Keratinocyte (primary cell): Measurements from ENCODE around the gene AIG1. TPM values are rescaled to one million over a fixed set of nuclear protein-coding genes. Genes with fewer than 3 reads are reported as not detected.

Experiments used
- DNase-seq: peaks from one replicate; pipeline ENCODE4 v3.0.0-alpha.2; 2011; ENCODE audit warnings: low read depth, missing footprints, low spot score
- FAIRE-seq: peaks from 2 replicates; lab custom pipeline; 2011; peaks lifted over from hg19 to GRCh38; lab: Jason Lieb, UNC
- H2AFZ ChIP-seq: 2 replicates; pipeline ENCODE4 v1.6.0; 2012; ENCODE audit warnings: low read length, control low read depth, inconsistent platforms; ENCODE audit not compliant: control insufficient read depth
- H3K27ac ChIP-seq: 2 replicates; pipeline ENCODE4 v1.5.1; 2011; ENCODE audit warnings: low read length; ENCODE audit not compliant: control insufficient read depth, insufficient read depth
- H3K27me3 ChIP-seq: 3 replicates; pipeline ENCODE4 v1.6.0; 2011; ENCODE audit warnings: low read length; ENCODE audit not compliant: control insufficient read depth, insufficient read depth; ENCODE audit errors: extremely low read depth
- H3K36me3 ChIP-seq, 2 experiments: 2 replicates in 1 of 2; 3 replicates in 1 of 2; pipeline ENCODE4 v1.5.1; 2011; ENCODE audit warnings: low read length in 2 of 2, mild to moderate bottlenecking in 1 of 2; ENCODE audit not compliant: control insufficient read depth in 2 of 2, insufficient read depth in 2 of 2; ENCODE audit errors: extremely low read depth in 1 of 2
- H3K4me1 ChIP-seq: 3 replicates; pipeline ENCODE4 v1.5.1; 2011; ENCODE audit warnings: low read length; ENCODE audit not compliant: control insufficient read depth, insufficient read depth; ENCODE audit errors: extremely low read depth
- H3K4me2 ChIP-seq: 3 replicates; pipeline ENCODE4 v1.6.0; 2011; ENCODE audit warnings: low read depth, low read length; ENCODE audit not compliant: control insufficient read depth, insufficient read depth; ENCODE audit errors: extremely low read depth
- H3K4me3 ChIP-seq, 3 experiments: fragments of 200-600 bp in 1 of 3; sonication (generic) in 1 of 3; 2 replicates in 2 of 3; 3 replicates in 1 of 3; pipeline ENCODE4 v1.5.1; 2011 to 2016; ENCODE audit warnings: low read length in 3 of 3, mild to moderate bottlenecking in 3 of 3, control low read depth in 2 of 3, inconsistent platforms in 1 of 3, low read depth in 1 of 3, mixed read lengths in 1 of 3, mixed run types in 1 of 3, moderate library complexity in 1 of 3; ENCODE audit not compliant: control insufficient read depth in 2 of 3, insufficient read depth in 2 of 3; ENCODE audit errors: extremely low read depth in 1 of 3
- H3K79me2 ChIP-seq: 2 replicates; pipeline ENCODE4 v1.6.0; 2012; ENCODE audit warnings: low read length; ENCODE audit not compliant: control insufficient read depth, insufficient read depth
- H3K9ac ChIP-seq: 3 replicates; pipeline ENCODE4 v1.6.0; 2011; ENCODE audit warnings: low read length; ENCODE audit not compliant: control insufficient read depth, insufficient read depth; ENCODE audit errors: extremely low read depth
- H3K9me1 ChIP-seq: 3 replicates; pipeline ENCODE4 v1.6.0; 2011; ENCODE audit warnings: low read length; ENCODE audit not compliant: control insufficient read depth, insufficient read depth; ENCODE audit errors: extremely low read depth
- H3K9me3 ChIP-seq: 2 replicates; pipeline ENCODE4 v1.5.1; 2012; ENCODE audit warnings: low read depth, low read length; ENCODE audit not compliant: control insufficient read depth
- H4K20me1 ChIP-seq: 3 replicates; pipeline ENCODE4 v1.6.0; 2011; ENCODE audit warnings: low read length; ENCODE audit not compliant: control insufficient read depth, insufficient read depth; ENCODE audit errors: extremely low read depth
- CTCF ChIP-seq, 3 experiments: IDR thresholded peaks in 1 of 3; conservative IDR thresholded peaks in 1 of 3; optimal IDR thresholded peaks in 1 of 3; 2 replicates in 2 of 3; 3 replicates in 1 of 3; pipeline versions ENCODE3 to v1.5.1; 2011; ENCODE audit warnings: low read length in 3 of 3, mild to moderate bottlenecking in 3 of 3, moderate library complexity in 2 of 3, control low read depth in 1 of 3, inconsistent platforms in 1 of 3; ENCODE audit not compliant: insufficient read depth in 2 of 3; ENCODE audit errors: extremely low read depth in 1 of 3
- EZH2 ChIP-seq: IDR thresholded peaks from one replicate; pipeline ENCODE4 v1.6.1; 2012; ENCODE audit warnings: inconsistent platforms, mild to moderate bottlenecking, low read length, moderate library complexity
- dilution Hi-C: fragments of 300-500 bp; cut with MboI; formaldehyde crosslinking; loops from one replicate; pipeline ENCODE4 v1.7.0; 2020; ENCODE audit warnings: low sequenced_read_pairs; ENCODE audit not compliant: extremely low pct_ligation_motif_present
- polyA plus RNA-seq, 5 experiments: library from polyadenylated mRNA; depleted of rRNA in 3 of 5; stranded (reverse) in 3 of 5; stranded (forward) in 1 of 5; unstranded in 1 of 5; fragments of >200 nt; gene quantifications; 1 replicate in 1 of 5; 2 replicates in 3 of 5; 3 replicates in 1 of 5; pipeline versions ENCODE4 v1.2.1 to v1.2.3, GENCODE V29; 2011 to 2012; ENCODE audit warnings: missing spikeins in 2 of 5, low read depth in 1 of 5, low replicate concordance in 1 of 5

AIG1 gene
- polyA plus RNA-seq, 1 donor (not counting 4 experiments of a cell fraction or from before 2014, with no cell fraction given) = 77.1 TPM

GRCh38 chr6:143055891-143056290 is 4.8 kb upstream of the AIG1 start:
- TF ChIP-seq EZH2 (no peak), CTCF (optimal IDR thresholded peaks at IDR 0.05 in 1 of 3, IDR thresholded peaks at IDR 0.05 in 1 of 3, conservative IDR thresholded peaks at IDR 0.05 in 1 of 3; ENCODE audit: extremely low read depth in 1 of 3, insufficient read depth in 2 of 3, low read length in 3 of 3) (no peak)
- Histone ChIP-seq H3K4me2 (no peak overlapping the region), H4K20me1 (no peaks in the 10 kb centered on the region), H3K79me2 (no peaks in the 10 kb centered on the region), H3K4me3 (no peak overlapping the region), H3K9ac (no peak overlapping the region), H3K27me3 (no peaks in the 10 kb centered on the region), H3K9me1 (no peaks in the 10 kb centered on the region), H3K27ac (no peak overlapping the region), H3K36me3 (peaks cover 0 to 1% of the 10 kb centered on the region in 2 experiments), H3K9me3 (no peaks in the 10 kb centered on the region), H3K4me1 (peaks cover 15% of the 10 kb centered on the region), H2AFZ (no peak overlapping the region)
- dilution Hi-C loops = no loop called here
- FAIRE-seq (no peak), DNase-seq (no peak)

GRCh38 chr6:143058987-143059386 is 1.7 kb upstream of the AIG1 start:
- H3K4me2 ChIP-seq = peak overlapping the region; percentile 81
- H3K27me3 ChIP-seq = no peaks in the 10 kb centered on the region
- H3K36me3 ChIP-seq = peaks cover 0 to 1% of the 10 kb centered on the region in 2 experiments
- H3K9me3 ChIP-seq = no peaks in the 10 kb centered on the region
- H3K4me3 ChIP-seq = no peak overlapping the region
- dilution Hi-C loops = no loop called here
- H3K9me1 ChIP-seq = no peaks in the 10 kb centered on the region
- DNase-seq (no peak), FAIRE-seq (no peak)
- peaks cover 6% of the 10 kb centered on the region for H3K79me2 ChIP-seq
- H2AFZ ChIP-seq = no peak overlapping the region
- peak overlapping the region; percentile 91 for H3K27ac ChIP-seq
- H4K20me1 ChIP-seq = no peaks in the 10 kb centered on the region
- no peak overlapping the region for H3K9ac ChIP-seq
- TF ChIP-seq EZH2 (no peak), CTCF (optimal IDR thresholded peaks at IDR 0.05 in 1 of 3, IDR thresholded peaks at IDR 0.05 in 1 of 3, conservative IDR thresholded peaks at IDR 0.05 in 1 of 3; ENCODE audit: extremely low read depth in 1 of 3, insufficient read depth in 2 of 3, low read length in 3 of 3) (no peak)
- peaks cover 33% of the 10 kb centered on the region for H3K4me1 ChIP-seq
